ENCODE results near the gene ZDHHC24. TPM values are rescaled to one million over a fixed set of nuclear protein-coding genes. Genes with fewer than 3 reads are reported as not detected.

ZDHHC24 gene
- total RNA-seq, 1 experiment from 2014 or later, result 10.5 TPM

GRCh38 chr11:66580803-66581202 lies 35.0 kb upstream of the ZDHHC24 start:
- POLR2A ChIA-PET, result no interaction called here
- DNase-seq (ENCODE audit: low read depth, low spot score) (no peak), ATAC-seq (no peak)
- TF ChIP-seq ZBTB33 (IDR thresholded peaks at IDR 0.05; ENCODE audit: extremely low read depth, insufficient replicate concordance, low read length), result no peak
- TF ChIP-seq, protein P1, sequence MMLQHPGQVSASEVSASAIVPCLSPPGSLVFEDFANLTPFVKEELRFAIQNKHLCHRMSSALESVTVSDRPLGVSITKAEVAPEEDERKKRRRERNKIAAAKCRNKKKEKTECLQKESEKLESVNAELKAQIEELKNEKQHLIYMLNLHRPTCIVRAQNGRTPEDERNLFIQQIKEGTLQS (IDR thresholded peaks at IDR 0.05), result no peak
- TF ChIP-seq FOSL1 (IDR thresholded peaks at IDR 0.05; ENCODE audit: low read depth), result no peak
- no peak overlapping the region for H3K4me3 ChIP-seq (replicated peaks in 1 of 2; ENCODE audit: low read depth in 1 of 2, low read length in 2 of 2)
- RAD21 ChIA-PET (ENCODE audit: low non-redundant PET in 1 of 2, low total read pairs in 2 of 2, uncharacterized antibody in 2 of 2, unreplicated experiment in 2 of 2), result no interaction called here
- intact Hi-C loops (cut with micrococcal nuclease), result no loop called here
- no TSS peak for BruUV-seq (replicated peaks)
- CTCF ChIA-PET, result interaction anchor here (2.3 kb wide), 1 partner anchor 97 kb away, joined by 12 read pairs; the partner anchor contains the start of gene RBM4B
- no peaks in the 10 kb centered on the region for H3K9me2 ChIP-seq (ENCODE audit: insufficient read depth)
- H3K9ac ChIP-seq (ENCODE audit: low read length), result no peak overlapping the region
- no peak overlapping the region for H2AFZ ChIP-seq (ENCODE audit: low read depth, low read length, poor library complexity, severe bottlenecking)
- no peaks in the 10 kb centered on the region for H3K27me3 ChIP-seq (ENCODE audit: insufficient read depth, low read length)
- no peaks in the 10 kb centered on the region for H3K79me2 ChIP-seq (ENCODE audit: insufficient read depth, low read length)
- no peak overlapping the region for H3K4me2 ChIP-seq (ENCODE audit: low read length)
- H3K27ac ChIP-seq (ENCODE audit: low read depth, low read length), result no peak overlapping the region
- H3K36me3 ChIP-seq (ENCODE audit: control insufficient read depth in 1 of 2, insufficient read depth in 2 of 2, low read length in 2 of 2), result no peaks in the 10 kb centered on the region
- 0 out of 4 replicates have a peak, but pooled peaks cover 0 to 3% of the 10 kb centered on the region in 2 experiments for H3K4me1 ChIP-seq (ENCODE audit: control insufficient read depth in 1 of 2, insufficient read depth in 2 of 2, low read length in 2 of 2)
- 0 out of 4 replicates have a peak, but pooled peaks cover 0 to 3% of the 10 kb centered on the region in 2 experiments for H3K9me3 ChIP-seq (ENCODE audit: control insufficient read depth in 1 of 2, insufficient read depth in 1 of 2, low read depth in 1 of 2, low read length in 2 of 2)
- H4K20me1 ChIP-seq (ENCODE audit: insufficient read depth), result no peaks in the 10 kb centered on the region

- Histone ChIP-seq H3K4me3 (replicated peaks in 1 of 2; ENCODE audit: low read depth in 1 of 2, low read length in 2 of 2) (no peak overlapping the region), H3K27me3 (ENCODE audit: insufficient read depth, low read length) (no peaks in the 10 kb centered on the region), H3K4me1 (ENCODE audit: control insufficient read depth in 1 of 2, insufficient read depth in 2 of 2, low read length in 2 of 2) (0 out of 4 replicates have a peak, but pooled peaks cover 0 to 3% of the 10 kb centered on the region in 2 experiments), H4K20me1 (ENCODE audit: insufficient read depth) (no peaks in the 10 kb centered on the region), H3K27ac (ENCODE audit: low read depth, low read length) (no peak overlapping the region), H3K9ac (ENCODE audit: low read length) (no peak overlapping the region), H3K79me2 (ENCODE audit: insufficient read depth, low read length) (no peaks in the 10 kb centered on the region), H3K36me3 (ENCODE audit: control insufficient read depth in 1 of 2, insufficient read depth in 2 of 2, low read length in 2 of 2) (no peaks in the 10 kb centered on the region), H3K4me2 (ENCODE audit: low read length) (no peak overlapping the region), H2AFZ (ENCODE audit: low read depth, low read length, poor library complexity, severe bottlenecking) (peak overlapping the region; percentile 65), H3K9me2 (ENCODE audit: insufficient read depth) (no peaks in the 10 kb centered on the region), H3K9me3 (ENCODE audit: control insufficient read depth in 1 of 2, insufficient read depth in 1 of 2, low read depth in 1 of 2, low read length in 2 of 2) (0 out of 4 replicates have a peak, but pooled peaks cover 0 to 3% of the 10 kb centered on the region in 2 experiments)
- DNase-seq (ENCODE audit: low read depth, low spot score), result peak; percentile 31
- ChIA-PET CTCF (interaction anchor here (2.3 kb wide), 1 partner anchor 99 kb away, joined by 12 read pairs; the partner anchor contains the start of gene RBM4B), RAD21 (ENCODE audit: low non-redundant PET in 1 of 2, low total read pairs in 2 of 2, uncharacterized antibody in 2 of 2, unreplicated experiment in 2 of 2) (no interaction called here), POLR2A (no interaction called here)
- intact Hi-C loops (cut with micrococcal nuclease), result loop anchor here (1.0 to 5.0 kb wide), 2 partner anchors 99 to 253 kb away; no protein-coding TSS in a partner anchor
- BruUV-seq (replicated peaks), result no TSS peak
- TF ChIP-seq CTCF (IDR thresholded peaks at IDR 0.05 in 2 of 3, conservative IDR thresholded peaks at IDR 0.05 in 1 of 3; ENCODE audit: borderline replicate concordance in 1 of 3, insufficient read depth in 1 of 3, low read depth in 2 of 3, low read length in 2 of 3) (peak; percentile 54 to 85 (median 80); a peak in 5 of 6 replicates), EGR1 (IDR thresholded peaks at IDR 0.05; ENCODE audit: low read depth) (peak; percentile 74), RAD21 (IDR thresholded peaks at IDR 0.05; ENCODE audit: low read depth) (peak; percentile 75), ZBTB33 (IDR thresholded peaks at IDR 0.05; ENCODE audit: extremely low read depth, insufficient replicate concordance, low read length) (no peak)
- peak; percentile 97 for ATAC-seq
These were observed 33.3 kb upstream of the ZDHHC24 start for GRCh38 chr11:66579017-66579606.

All from HCT116 (cell line).